Upper lobe of left lung (tissue), 4 donors: ENCODE results near the gene HAVCR1.
"Not testable (repeated sequence)": the region's sequence is repeated elsewhere in the genome, so short reads cannot be mapped to it uniquely, and the experiment has no call there.

Source experiments
- CTCF ChIP-seq, 6 experiments: fragments of 450-650 bp in 4 of 6; fragments of 200-600 bp in 2 of 6; sonication (generic) in 2 of 6; IDR thresholded peaks; one replicate each; pipeline ENCODE4 v1.5.1; 2016 to 2019; ENCODE audit warnings: antibody characterized with exemption in 6 of 6
- POLR2A ChIP-seq, 4 donors: fragments of 450-650 bp; IDR thresholded peaks; one replicate each; pipeline ENCODE4 v1.5.1; 2016 to 2017; ENCODE audit warnings: antibody characterized with exemption in 4 of 4, mild to moderate bottlenecking in 2 of 4
- POLR2AphosphoS5 ChIP-seq, 2 donors: sonication (generic); formaldehyde crosslinking; IDR thresholded peaks; one replicate each; pipeline ENCODE4 v1.5.1; 2017; ENCODE audit warnings: antibody characterized with exemption in 2 of 2

- TF ChIP-seq POLR2A, CTCF, POLR2AphosphoS5 (IDR thresholded peaks at IDR 0.05): not testable (repeated sequence)
Measured at GRCh38 chr5:157014143-157014542, 44.8 kb downstream of the HAVCR1 start.
